Neural crest cell (in vitro differentiated cells): ENCODE measurements around the gene HS3ST4. TPM values are rescaled to one million over a fixed set of nuclear protein-coding genes. Genes with fewer than 3 reads are reported as not detected.

Experiments used
- DNase-seq: peaks from one replicate; pipeline ENCODE4 v3.0.0; 2021; ENCODE audit warnings: low read depth, mixed read lengths, low spot score
- H3K27ac Mint-ChIP-seq: one replicate; pipeline ENCODE4 v1.8.0; 2021; ENCODE audit warnings: mild to moderate bottlenecking, mixed read lengths; ENCODE audit not compliant: unreplicated experiment
- H3K27me3 Mint-ChIP-seq: 2 replicates; pipeline ENCODE4 v1.8.0; 2021; ENCODE audit warnings: low read depth, mild to moderate bottlenecking, mixed read lengths
- H3K36me3 Mint-ChIP-seq: 2 replicates; pipeline ENCODE4 v1.8.0; 2021; ENCODE audit warnings: low read depth, mild to moderate bottlenecking, mixed read lengths
- H3K4me1 Mint-ChIP-seq: 2 replicates; pipeline ENCODE4 v1.8.0; 2021; ENCODE audit warnings: mixed read lengths
- H3K4me3 Mint-ChIP-seq: one replicate; pipeline ENCODE4 v1.8.0; 2021; ENCODE audit warnings: mild to moderate bottlenecking, mixed read lengths
- H3K9me3 Mint-ChIP-seq: 2 replicates; pipeline ENCODE4 v1.8.0; 2021; ENCODE audit warnings: mixed read lengths
- total RNA-seq: library from RNA; stranded (reverse); gene quantifications from 2 replicates; pipeline ENCODE4 v1.2.1, GENCODE V29; 2021
- TF ChIP-seq, protein P1 (sequence below): fragments of 200-600 bp; sonication (generic); conservative IDR thresholded peaks from 2 replicates; pipeline ENCODE4 v1.5.0; 2021; ENCODE audit warnings: antibody characterized with exemption, mild to moderate bottlenecking

Gene HS3ST4
- total RNA-seq, 1 donor from 2014 or later: 1.1 TPM

- H3K36me3 Mint-ChIP-seq: no peaks in the 10 kb centered on the region
- TF ChIP-seq, protein P1, sequence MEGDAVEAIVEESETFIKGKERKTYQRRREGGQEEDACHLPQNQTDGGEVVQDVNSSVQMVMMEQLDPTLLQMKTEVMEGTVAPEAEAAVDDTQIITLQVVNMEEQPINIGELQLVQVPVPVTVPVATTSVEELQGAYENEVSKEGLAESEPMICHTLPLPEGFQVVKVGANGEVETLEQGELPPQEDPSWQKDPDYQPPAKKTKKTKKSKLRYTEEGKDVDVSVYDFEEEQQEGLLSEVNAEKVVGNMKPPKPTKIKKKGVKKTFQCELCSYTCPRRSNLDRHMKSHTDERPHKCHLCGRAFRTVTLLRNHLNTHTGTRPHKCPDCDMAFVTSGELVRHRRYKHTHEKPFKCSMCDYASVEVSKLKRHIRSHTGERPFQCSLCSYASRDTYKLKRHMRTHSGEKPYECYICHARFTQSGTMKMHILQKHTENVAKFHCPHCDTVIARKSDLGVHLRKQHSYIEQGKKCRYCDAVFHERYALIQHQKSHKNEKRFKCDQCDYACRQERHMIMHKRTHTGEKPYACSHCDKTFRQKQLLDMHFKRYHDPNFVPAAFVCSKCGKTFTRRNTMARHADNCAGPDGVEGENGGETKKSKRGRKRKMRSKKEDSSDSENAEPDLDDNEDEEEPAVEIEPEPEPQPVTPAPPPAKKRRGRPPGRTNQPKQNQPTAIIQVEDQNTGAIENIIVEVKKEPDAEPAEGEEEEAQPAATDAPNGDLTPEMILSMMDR: no peak
- H3K27ac Mint-ChIP-seq: no peak overlapping the region
- no peaks in the 10 kb centered on the region for H3K27me3 Mint-ChIP-seq
- no peaks in the 10 kb centered on the region for H3K4me1 Mint-ChIP-seq
- no peak overlapping the region for H3K4me3 Mint-ChIP-seq
- no peak for DNase-seq
- no peaks in the 10 kb centered on the region for H3K9me3 Mint-ChIP-seq
These were observed 222.7 kb downstream of the HS3ST4 start for GRCh38 chr16:25914357-25914962.

DNA sequence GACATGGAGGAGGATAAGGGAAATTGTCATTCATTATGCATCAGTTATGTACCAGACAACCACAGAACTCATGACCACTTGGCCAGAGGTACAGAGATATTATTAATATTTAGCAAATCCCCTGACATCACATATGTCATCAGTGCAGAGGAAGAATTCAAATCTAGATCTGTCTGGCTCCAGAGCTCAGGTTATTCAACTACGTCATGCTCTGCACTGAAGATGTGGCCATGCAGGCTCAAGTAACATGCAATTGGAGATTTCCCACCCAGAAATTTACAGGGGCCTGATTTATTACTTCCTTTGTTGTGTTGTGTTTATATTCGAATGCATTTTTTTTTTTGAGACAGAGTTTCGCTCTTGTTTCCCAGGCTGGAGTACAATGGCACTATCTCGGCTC lies 224.3 kb downstream of the HS3ST4 start:
- TF ChIP-seq, protein P1: no peak
- DNase-seq: no peak
- H3K36me3 Mint-ChIP-seq: no peaks in the 10 kb centered on the region
- no peak overlapping the region for H3K27ac Mint-ChIP-seq
- H3K27me3 Mint-ChIP-seq: no peaks in the 10 kb centered on the region
- H3K4me1 Mint-ChIP-seq: no peaks in the 10 kb centered on the region
- no peak overlapping the region for H3K4me3 Mint-ChIP-seq
- no peaks in the 10 kb centered on the region for H3K9me3 Mint-ChIP-seq

DNA sequence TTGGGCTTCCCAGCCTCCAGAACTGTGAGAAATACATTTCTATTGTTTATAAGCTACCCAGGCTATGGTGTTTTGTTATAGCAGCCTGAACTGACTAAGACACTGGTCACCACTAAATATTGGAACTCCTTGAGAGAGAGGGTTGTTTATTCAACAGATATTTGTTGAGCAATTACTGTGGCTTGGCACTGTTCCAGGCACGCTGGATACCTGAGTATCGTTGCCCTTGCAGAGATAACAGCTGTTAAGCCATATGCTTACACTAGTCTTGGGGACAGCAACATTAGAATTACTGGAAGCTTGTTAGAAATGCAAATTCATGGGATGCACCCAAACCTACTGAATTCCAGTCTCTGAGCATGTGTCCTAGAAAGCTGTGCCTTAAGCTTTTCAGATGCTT lies 230.7 kb downstream of the HS3ST4 start:
- DNase-seq: no peak
- Mint-ChIP-seq H3K36me3 (no peaks in the 10 kb centered on the region), H3K9me3 (no peaks in the 10 kb centered on the region), H3K4me1 (no peaks in the 10 kb centered on the region), H3K4me3 (no peak overlapping the region), H3K27me3 (no peaks in the 10 kb centered on the region), H3K27ac (no peak overlapping the region)
- TF ChIP-seq, protein P1: no peak

DNA sequence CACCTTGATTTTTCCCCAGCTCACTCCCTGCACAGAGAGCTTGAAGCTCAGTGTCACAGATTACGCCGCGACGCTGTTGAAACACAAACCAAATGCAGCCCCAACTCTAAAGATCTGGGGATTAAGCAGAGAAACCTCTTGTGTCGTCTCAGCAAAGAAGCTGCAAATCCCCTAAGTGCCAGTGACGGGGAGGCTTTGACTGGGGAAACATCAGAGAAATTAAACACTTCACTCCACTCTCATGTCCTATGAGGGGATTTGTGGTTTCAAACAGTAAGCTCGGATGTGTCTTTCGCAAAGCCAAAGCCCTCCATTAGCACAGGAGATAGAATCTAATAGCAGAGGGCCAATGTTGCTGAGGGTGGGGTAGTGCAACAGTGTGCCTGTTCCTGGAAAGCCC lies 233.7 kb downstream of the HS3ST4 start:
- H3K9me3 Mint-ChIP-seq: peaks cover 5% of the 10 kb centered on the region
- H3K4me3 Mint-ChIP-seq: no peak overlapping the region
- no peak overlapping the region for H3K27ac Mint-ChIP-seq
- TF ChIP-seq, protein P1: no peak
- no peak for DNase-seq
- no peaks in the 10 kb centered on the region for H3K36me3 Mint-ChIP-seq
- H3K4me1 Mint-ChIP-seq: no peaks in the 10 kb centered on the region
- H3K27me3 Mint-ChIP-seq: no peaks in the 10 kb centered on the region

DNA sequence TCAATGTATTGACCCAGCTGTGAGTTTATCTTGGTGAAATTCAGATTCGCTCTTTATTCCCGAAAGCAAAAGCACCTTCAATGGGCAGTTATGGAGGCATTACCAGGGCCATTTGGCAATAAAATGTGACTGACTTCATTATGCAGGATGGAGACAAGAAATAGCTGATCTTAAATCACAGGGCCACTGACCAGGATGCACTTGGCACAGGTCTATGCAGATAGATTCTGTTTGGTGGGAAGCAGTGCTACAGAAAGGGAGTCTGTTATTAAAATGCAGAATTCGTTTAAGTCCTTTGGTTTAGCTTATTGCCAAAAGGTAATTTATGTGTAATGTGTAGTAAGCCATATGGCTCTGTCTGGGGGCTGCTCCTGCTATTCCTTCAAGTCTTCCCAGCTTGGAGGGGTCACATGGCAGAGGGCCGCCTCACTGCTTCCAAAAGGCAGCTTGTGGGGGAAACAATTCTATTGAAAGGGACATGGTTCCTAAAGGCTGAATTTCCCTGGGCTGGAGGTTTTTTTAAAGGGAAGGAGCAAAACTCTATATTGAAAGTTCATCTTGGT lies 239.8 kb downstream of the HS3ST4 start:
- Mint-ChIP-seq H3K4me1 (peaks cover 6% of the 10 kb centered on the region), H3K36me3 (no peaks in the 10 kb centered on the region), H3K4me3 (no peak overlapping the region), H3K27ac (no peak overlapping the region), H3K9me3 (peaks cover 8% of the 10 kb centered on the region), H3K27me3 (no peaks in the 10 kb centered on the region)
- TF ChIP-seq, protein P1: no peak
- no peak for DNase-seq
